DMS53 treated with DMSO at 0.1 percent for 48 hours (cell line): ENCODE data around the gene POLR2H.

Experiments used
- DNase-seq: peaks from one replicate; lab custom pipeline; 2025; ENCODE audit not compliant: unreplicated experiment; lab: John Stamatoyannopoulos, UW

POLR2H gene

GRCh38 chr3:184384856-184385422 lies 23.4 kb downstream of the POLR2H start:
- DNase-seq, result no peak

DNA sequence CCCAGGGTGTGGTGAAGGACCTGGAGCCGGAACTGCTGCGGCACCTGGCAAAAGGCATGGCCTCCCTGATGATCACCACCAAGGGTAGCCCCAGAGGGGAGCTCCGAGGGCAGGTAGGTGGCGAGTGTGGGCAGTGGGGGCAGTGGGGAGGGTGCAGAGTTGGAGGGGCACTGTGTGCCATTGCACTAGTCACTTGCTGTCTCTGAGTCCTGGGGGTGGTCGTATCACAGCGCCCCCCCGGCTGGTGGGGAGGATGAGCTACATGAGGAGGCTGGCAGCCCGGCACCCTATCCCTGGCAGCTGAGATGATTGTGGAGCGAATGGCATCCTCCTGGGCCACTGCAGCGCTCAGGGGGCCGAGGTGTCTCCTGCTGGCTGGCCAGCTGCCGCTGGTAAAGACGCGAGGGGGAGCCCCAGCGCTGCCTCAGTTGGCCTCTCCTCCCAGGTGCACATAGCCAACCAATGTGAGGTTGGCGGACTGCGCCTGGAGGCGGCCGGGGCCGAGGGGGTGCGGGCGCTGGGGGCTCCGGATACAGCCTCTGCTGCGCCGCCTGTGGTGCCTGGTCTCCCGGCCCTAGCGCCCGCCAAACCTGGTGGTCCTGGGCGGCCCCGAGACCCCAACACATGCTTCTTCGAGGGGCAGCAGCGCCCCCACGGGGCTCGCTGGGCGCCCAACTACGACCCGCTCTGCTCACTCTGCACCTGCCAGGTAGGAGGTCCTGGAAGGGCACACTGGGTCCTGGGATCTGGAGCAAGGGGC lies 24.7 kb downstream of the POLR2H start:
- no peak for DNase-seq

DNA sequence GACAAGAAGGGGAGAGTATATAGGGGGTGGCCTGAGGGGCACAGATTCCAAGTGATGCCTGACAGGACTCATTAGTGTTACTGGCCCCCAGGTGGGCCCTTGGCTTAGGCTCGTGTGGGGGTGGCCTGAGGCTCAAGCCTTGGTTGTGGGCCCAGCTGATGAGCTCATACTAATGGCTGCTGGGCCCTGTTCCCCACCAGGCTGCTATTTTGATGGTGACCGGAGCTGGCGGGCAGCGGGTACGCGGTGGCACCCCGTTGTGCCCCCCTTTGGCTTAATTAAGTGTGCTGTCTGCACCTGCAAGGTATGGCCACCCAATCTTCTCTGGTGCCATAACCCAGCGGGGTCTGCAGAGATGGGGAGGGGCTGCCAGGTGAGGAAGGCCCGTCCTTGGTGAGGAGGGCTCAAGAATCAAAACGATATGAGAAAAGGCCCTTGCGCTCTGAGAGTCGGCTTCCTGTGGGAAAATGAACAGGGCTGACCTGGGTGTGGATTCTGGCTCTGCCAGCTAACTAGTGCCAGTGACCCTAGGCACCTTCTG lies 25.7 kb downstream of the POLR2H start:
- no peak for DNase-seq

DNA sequence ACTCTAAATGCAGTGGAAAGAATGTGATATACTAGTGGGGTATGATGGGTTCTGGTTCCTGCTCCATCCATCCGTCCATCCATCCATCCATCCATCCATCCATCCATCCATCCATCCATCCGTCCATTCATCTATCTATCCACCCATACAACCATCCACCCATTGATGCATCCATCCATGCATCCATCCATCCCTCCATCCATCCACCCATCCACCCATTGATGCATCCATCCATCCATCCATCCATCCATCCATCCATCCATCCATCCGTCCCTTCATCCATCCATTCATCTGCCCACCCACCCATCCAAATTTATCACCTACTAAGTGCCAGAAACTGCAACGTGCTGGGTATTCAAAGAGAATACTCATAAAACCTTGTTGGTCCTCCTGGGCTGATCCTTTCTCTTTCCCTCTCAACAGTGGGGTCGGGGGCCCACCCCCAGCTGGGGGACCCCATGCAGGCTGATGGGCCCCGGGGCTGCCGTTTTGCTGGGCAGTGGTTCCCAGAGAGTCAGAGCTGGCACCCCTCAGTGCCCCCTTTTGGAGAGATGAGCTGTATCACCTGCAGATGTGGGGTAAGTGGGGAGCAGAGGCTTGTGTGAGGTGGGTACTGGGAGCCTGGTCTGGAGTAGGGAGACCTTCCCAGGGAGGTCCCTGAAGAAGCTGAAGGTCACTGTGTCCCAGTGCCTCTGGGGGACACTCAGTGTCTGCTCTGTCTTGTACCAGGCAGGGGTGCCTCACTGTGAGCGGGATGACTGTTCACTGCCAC lies 26.8 kb downstream of the POLR2H start:
- no peak for DNase-seq

GRCh38 chr3:184388936-184389230 lies 27.4 kb downstream of the POLR2H start:
- no peak for DNase-seq

DNA sequence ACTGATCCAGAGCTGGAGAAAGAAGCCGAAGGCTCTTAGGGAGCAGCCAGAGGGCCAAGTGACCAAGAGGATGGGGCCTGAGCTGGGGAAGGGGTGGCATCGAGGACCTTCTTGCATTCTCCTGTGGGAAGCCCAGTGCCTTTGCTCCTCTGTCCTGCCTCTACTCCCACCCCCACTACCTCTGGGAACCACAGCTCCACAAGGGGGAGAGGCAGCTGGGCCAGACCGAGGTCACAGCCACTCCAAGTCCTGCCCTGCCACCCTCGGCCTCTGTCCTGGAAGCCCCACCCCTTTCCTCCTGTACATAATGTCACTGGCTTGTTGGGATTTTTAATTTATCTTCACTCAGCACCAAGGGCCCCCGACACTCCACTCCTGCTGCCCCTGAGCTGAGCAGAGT lies 27.9 kb downstream of the POLR2H start:
- DNase-seq, result no peak

DNA sequence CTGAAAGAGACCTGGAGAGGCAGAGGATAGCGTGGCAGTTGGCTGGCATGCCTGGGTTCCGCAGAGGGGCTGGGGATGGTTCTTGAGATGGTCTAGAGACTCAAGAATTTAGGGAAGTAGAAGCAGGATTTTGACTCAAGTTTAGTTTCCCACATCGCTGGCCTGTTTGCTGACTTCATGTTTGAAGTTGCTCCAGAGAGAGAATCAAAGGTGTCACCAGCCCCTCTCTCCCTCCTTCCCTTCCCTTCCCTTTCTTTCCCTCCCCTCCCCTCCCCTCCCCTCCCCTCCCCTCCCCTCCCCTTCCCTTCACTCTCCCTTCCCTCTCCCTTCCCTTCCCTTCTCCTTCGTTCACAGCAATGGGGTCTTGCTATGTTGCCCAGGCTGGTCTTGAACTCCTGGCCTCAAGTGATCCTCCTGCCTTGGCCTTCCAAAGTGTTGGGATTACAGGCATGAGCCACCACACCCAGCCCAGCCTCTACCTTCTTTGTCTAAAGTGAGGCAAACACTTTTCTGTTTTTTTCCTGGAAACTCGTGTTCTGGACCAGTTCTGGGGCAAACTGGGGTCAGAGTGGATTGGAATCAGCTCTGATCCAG lies 28.5 kb downstream of the POLR2H start:
- DNase-seq, result no peak

GRCh38 chr3:184391266-184391665 lies 29.8 kb downstream of the POLR2H start:
- DNase-seq, result no peak

- peak; percentile 66 for DNase-seq
These were observed 33.8 kb downstream of the POLR2H start for GRCh38 chr3:184395320-184395660.

- no peak for DNase-seq
These were observed 37.9 kb downstream of the POLR2H start for GRCh38 chr3:184399410-184399809.

- DNase-seq, result no peak
These were observed 43.8 kb downstream of the POLR2H start for GRCh38 chr3:184405075-184406030.

DNA sequence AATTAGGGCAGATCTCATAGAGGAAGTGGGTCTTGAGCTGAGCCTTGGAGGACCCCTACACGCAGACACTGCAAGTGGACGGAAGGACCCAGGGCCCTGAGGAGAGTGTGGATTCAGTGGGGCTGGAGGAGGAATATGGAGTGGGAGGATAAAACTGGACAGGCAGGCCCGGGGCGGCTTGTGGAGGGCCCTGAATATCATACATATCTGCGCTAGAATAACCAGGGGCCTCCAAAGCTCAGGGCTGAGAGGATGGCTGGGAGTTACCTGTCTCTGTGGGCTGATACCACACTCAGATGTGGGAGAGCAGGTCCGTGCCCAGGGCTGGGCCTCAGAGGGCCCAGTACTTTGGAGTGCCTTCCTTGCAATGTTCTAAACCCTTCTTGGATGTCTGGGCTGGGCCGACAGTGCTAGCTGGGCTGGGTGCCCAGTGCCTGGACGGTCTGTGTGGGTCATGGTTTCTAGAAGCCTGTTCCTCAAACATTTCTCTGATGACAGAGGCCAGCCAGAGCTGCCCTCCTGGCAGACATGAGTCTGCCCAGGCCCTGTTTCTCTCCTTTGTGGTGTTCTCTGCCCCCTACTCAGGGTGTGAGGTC lies 47.9 kb downstream of the POLR2H start:
- no peak for DNase-seq

GRCh38 chr3:184409946-184410500 lies 48.5 kb downstream of the POLR2H start:
- DNase-seq, result no peak

GRCh38 chr3:184414418-184415202 lies 53.1 kb downstream of the POLR2H start:
- no peak for DNase-seq

- no peak for DNase-seq
These were observed 53.6 kb downstream of the POLR2H start for GRCh38 chr3:184415203-184415490.

DNA sequence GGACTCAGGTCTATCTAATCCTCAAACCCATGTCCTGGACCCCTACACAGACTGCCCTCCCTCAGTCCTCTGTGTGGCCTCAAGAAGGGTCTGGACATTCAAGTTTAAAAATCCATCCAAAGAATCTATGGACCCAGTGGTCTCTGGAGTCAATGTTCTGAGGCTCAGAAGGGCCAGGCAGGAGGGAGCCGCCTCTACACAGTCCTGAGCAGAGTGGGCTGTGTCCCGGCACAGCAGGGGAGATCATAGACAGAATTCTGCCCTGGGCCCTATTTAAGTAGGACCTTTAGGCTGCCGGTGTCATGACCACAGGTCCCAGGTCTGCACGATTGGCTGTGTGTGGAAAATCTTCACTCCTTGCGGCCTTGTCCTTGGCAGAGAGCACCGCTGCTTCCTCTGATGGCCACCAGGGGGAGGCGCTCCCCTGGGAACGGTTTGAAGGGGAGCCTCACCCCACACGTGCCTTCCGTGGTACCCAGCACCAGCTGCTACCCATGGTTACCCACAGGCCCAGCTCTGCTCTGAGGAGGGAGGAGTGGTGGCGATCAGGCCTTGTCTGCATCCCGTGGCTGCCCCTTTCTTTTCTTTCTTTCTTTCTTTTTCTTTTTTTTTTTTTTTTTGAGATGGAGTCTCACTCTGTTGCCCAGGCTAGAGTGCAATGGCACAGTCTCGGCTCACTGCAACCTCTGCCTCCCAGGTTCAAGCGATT lies 56.3 kb downstream of the POLR2H start:
- peak; percentile 4 for DNase-seq
